MM.1S (cell line): ENCODE data around the gene TACC2.

Source experiments
- DNase-seq: peaks from one replicate; pipeline ENCODE4 v3.0.0-alpha.2; 2015
- H2AFZ ChIP-seq: fragments of 300-600 bp; sonication (generic); 2 replicates; pipeline ENCODE4 v1.6.0; 2016; ENCODE audit warnings: antibody characterized with exemption, low read length
- H3F3A ChIP-seq: fragments of 300-600 bp; sonication (generic); 2 replicates; pipeline ENCODE4 v1.6.1; 2016; ENCODE audit warnings: mild to moderate bottlenecking, antibody characterized with exemption, low read length, moderate library complexity, mixed read lengths; ENCODE audit not compliant: insufficient read depth
- H3K27ac ChIP-seq: fragments of 300-600 bp; sonication (generic); 2 replicates; pipeline ENCODE4 v1.5.1; 2016; ENCODE audit warnings: mild to moderate bottlenecking, low read length
- H3K27me3 ChIP-seq: fragments of 300-600 bp; sonication (generic); replicated peaks from 2 replicates; pipeline ENCODE4 v1.6.0; 2016; ENCODE audit warnings: low read length; ENCODE audit not compliant: insufficient read depth
- H3K36me3 ChIP-seq: fragments of 300-600 bp; sonication (generic); replicated peaks from 2 replicates; pipeline ENCODE4 v1.6.1; 2016; ENCODE audit warnings: mild to moderate bottlenecking, low read length, mixed read lengths; ENCODE audit not compliant: insufficient read depth
- H3K4me1 ChIP-seq: fragments of 300-600 bp; sonication (generic); 2 replicates; pipeline ENCODE4 v1.6.1; 2016; ENCODE audit warnings: low read length, mixed read lengths
- H3K4me2 ChIP-seq: fragments of 300-600 bp; sonication (generic); 2 replicates; pipeline ENCODE4 v1.6.0; 2016; ENCODE audit warnings: low read depth, low read length
- H3K4me3 ChIP-seq: fragments of 300-600 bp; sonication (generic); 2 replicates; pipeline ENCODE4 v1.5.1; 2016; ENCODE audit warnings: low read length, mixed read lengths
- H3K79me2 ChIP-seq: fragments of 300-600 bp; sonication (generic); 2 replicates; pipeline ENCODE4 v1.6.1; 2016; ENCODE audit warnings: mixed run types, low read length, mixed read lengths
- H3K9ac ChIP-seq: fragments of 300-600 bp; sonication (generic); 2 replicates; pipeline ENCODE4 v1.6.1; 2016; ENCODE audit warnings: low read length, mixed read lengths
- H3K9me2 ChIP-seq: fragments of 300-600 bp; sonication (generic); replicated peaks from 2 replicates; pipeline ENCODE4 v1.6.1; 2016; ENCODE audit warnings: mild to moderate bottlenecking, low read length, mixed read lengths; ENCODE audit not compliant: insufficient read depth
- H3K9me3 ChIP-seq: fragments of 300-600 bp; sonication (generic); replicated peaks from 2 replicates; pipeline ENCODE4 v1.6.1; 2016; ENCODE audit warnings: mild to moderate bottlenecking, low read length, mixed read lengths; ENCODE audit not compliant: insufficient read depth
- H4K20me1 ChIP-seq: fragments of 300-600 bp; sonication (generic); 2 replicates; pipeline ENCODE4 v1.6.1; 2016; ENCODE audit warnings: mild to moderate bottlenecking, low read length, moderate library complexity, mixed read lengths; ENCODE audit not compliant: insufficient read depth
- CTCF ChIP-seq: fragments of 300-600 bp; sonication (generic); IDR thresholded peaks from 2 replicates; pipeline ENCODE4 v1.5.1; 2016; ENCODE audit warnings: antibody characterized with exemption, low read length, mixed read lengths
- EZH2 ChIP-seq: fragments of 300-600 bp; sonication (generic); optimal IDR thresholded peaks from 2 replicates; pipeline ENCODE3; 2017; ENCODE audit warnings: low read depth, mild to moderate bottlenecking, antibody characterized with exemption, low read length, mixed read lengths
- EZH2phosphoT487 ChIP-seq: fragments of 300-600 bp; sonication (generic); IDR thresholded peaks from 2 replicates; pipeline ENCODE4 v1.6.1; 2018; ENCODE audit warnings: antibody characterized with exemption, low read length

Gene TACC2

GRCh38 chr10:122259075-122259466 is 270.1 kb downstream of the TACC2 start:
- Histone ChIP-seq H3K4me3 (no peak overlapping the region), H2AFZ (no peak overlapping the region), H3K9me2 (no peaks in the 10 kb centered on the region), H3K9ac (no peak overlapping the region), H3F3A (no peaks in the 10 kb centered on the region), H3K79me2 (no peaks in the 10 kb centered on the region), H3K36me3 (no peaks in the 10 kb centered on the region), H3K9me3 (no peaks in the 10 kb centered on the region), H3K4me1 (no peaks in the 10 kb centered on the region), H3K27ac (no peak overlapping the region), H3K4me2 (no peak overlapping the region), H3K27me3 (no peaks in the 10 kb centered on the region), H4K20me1 (no peaks in the 10 kb centered on the region)
- TF ChIP-seq CTCF = no peak
- no peak for TF ChIP-seq EZH2phosphoT487
- TF ChIP-seq EZH2 = no peak
- no peak for DNase-seq

DNA sequence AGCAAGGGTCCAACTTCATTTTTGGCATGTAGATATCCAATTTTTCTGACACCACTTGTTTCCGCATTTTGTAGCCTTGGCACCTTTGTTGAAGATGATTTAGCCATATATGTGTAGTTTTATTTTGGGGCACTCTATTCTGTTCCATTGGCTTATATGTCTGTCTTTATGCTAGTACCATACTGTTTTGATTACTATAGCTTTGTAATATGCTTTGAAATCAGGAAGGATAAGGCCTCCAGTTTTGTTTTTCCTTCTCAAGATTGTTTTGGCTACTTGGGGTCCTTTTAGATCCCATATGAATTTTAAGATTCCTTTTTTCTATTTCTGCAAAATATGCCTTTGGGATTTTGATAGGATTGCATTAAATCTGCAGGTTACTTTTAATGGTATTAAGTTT is 272.6 kb downstream of the TACC2 start:
- no peaks in the 10 kb centered on the region for H4K20me1 ChIP-seq

GRCh38 chr10:122263971-122264370 is 275.0 kb downstream of the TACC2 start:
- H3K27ac ChIP-seq = no peak overlapping the region
- DNase-seq = no peak
- no peak overlapping the region for H2AFZ ChIP-seq
- H3F3A ChIP-seq = no peaks in the 10 kb centered on the region
- H3K36me3 ChIP-seq = no peaks in the 10 kb centered on the region
- H3K9ac ChIP-seq = no peak overlapping the region
- no peaks in the 10 kb centered on the region for H3K27me3 ChIP-seq
- H3K9me3 ChIP-seq = no peaks in the 10 kb centered on the region
- TF ChIP-seq EZH2phosphoT487 (no peak), EZH2 (no peak), CTCF (no peak)
- H3K4me3 ChIP-seq = no peak overlapping the region
- no peaks in the 10 kb centered on the region for H3K79me2 ChIP-seq
- H3K4me1 ChIP-seq = no peaks in the 10 kb centered on the region
- H3K4me2 ChIP-seq = no peak overlapping the region
- H3K9me2 ChIP-seq = no peaks in the 10 kb centered on the region
- no peaks in the 10 kb centered on the region for H4K20me1 ChIP-seq

More for the DNA sequence above, 272.6 kb downstream of the TACC2 start:
- Histone ChIP-seq H2AFZ (no peak overlapping the region), H3K4me1 (no peaks in the 10 kb centered on the region), H3K9ac (no peak overlapping the region), H3K27ac (no peak overlapping the region), H3K9me2 (no peaks in the 10 kb centered on the region), H3K36me3 (no peaks in the 10 kb centered on the region), H3K9me3 (no peaks in the 10 kb centered on the region), H3K4me2 (no peak overlapping the region), H3K4me3 (no peak overlapping the region), H3K27me3 (no peaks in the 10 kb centered on the region), H3F3A (no peaks in the 10 kb centered on the region), H3K79me2 (no peaks in the 10 kb centered on the region)
- no peak for DNase-seq
- TF ChIP-seq EZH2 = no peak
- TF ChIP-seq EZH2phosphoT487 = no peak
- no peak for TF ChIP-seq CTCF
